SK-N-SH treated with all-trans-retinoic acid at 6 μM for 48 hours (cell line): ENCODE data around the gene PLOD2.

Experiments
- ATAC-seq: fragments of 200-7000 bp; cut with Tn5 transposase; 3 replicates; pipeline ENCODE4 v1.9.1; 2020; ENCODE audit warnings: mild to moderate bottlenecking, moderate library complexity
- ARNTL ChIP-seq: fragments of 450-650 bp; formaldehyde crosslinking; IDR thresholded peaks from 2 replicates; pipeline ENCODE4 v1.5.0; 2020; ENCODE audit warnings: low read depth, mild to moderate bottlenecking, moderate library complexity, borderline replicate concordance
- CREB5 ChIP-seq: fragments of 250-450 bp; sonication (Bioruptor Pico); IDR thresholded peaks from 2 replicates; pipeline ENCODE4 v1.5.1; 2020; ENCODE audit warnings: low read depth, mild to moderate bottlenecking, moderate library complexity
- CSDC2 ChIP-seq: fragments of 250-450 bp; sonication (Bioruptor Pico); IDR thresholded peaks from 2 replicates; pipeline ENCODE4 v1.5.0; 2020; ENCODE audit warnings: mild to moderate bottlenecking, moderate library complexity
- ESRRG ChIP-seq: fragments of 250-450 bp; sonication (Bioruptor Pico); IDR thresholded peaks from 2 replicates; pipeline ENCODE4 v1.6.1; 2021; ENCODE audit warnings: mild to moderate bottlenecking
- GLIS3 ChIP-seq: fragments of 250-450 bp; sonication (Bioruptor Pico); IDR thresholded peaks from 2 replicates; pipeline ENCODE4 v1.5.0; 2020; ENCODE audit warnings: mild to moderate bottlenecking, moderate library complexity
- ISL1 ChIP-seq: fragments of 250-450 bp; sonication (Bioruptor Pico); IDR thresholded peaks from 2 replicates; pipeline ENCODE4 v2.1.2; 2022; ENCODE audit warnings: mild to moderate bottlenecking, moderate library complexity
- OSR1 ChIP-seq: fragments of 250-450 bp; sonication (Bioruptor Pico); IDR thresholded peaks from 2 replicates; pipeline ENCODE4 v1.8.0; 2022; ENCODE audit warnings: moderate library complexity, mild to moderate bottlenecking, inconsistent platforms
- PATZ1 ChIP-seq: fragments of 250-450 bp; sonication (Bioruptor Pico); IDR thresholded peaks from 2 replicates; pipeline ENCODE4 v1.8.0; 2020; ENCODE audit warnings: mild to moderate bottlenecking, moderate library complexity, borderline replicate concordance
- POU6F1 ChIP-seq: fragments of 250-450 bp; sonication (Bioruptor Pico); IDR thresholded peaks from 2 replicates; pipeline ENCODE4 v1.8.0; 2021; ENCODE audit warnings: low read depth, mild to moderate bottlenecking, moderate library complexity, borderline replicate concordance
- PPARA ChIP-seq: fragments of 250-450 bp; sonication (Bioruptor Pico); IDR thresholded peaks from 2 replicates; pipeline ENCODE4 v1.5.0; 2020; ENCODE audit warnings: mild to moderate bottlenecking, borderline replicate concordance
- RARB ChIP-seq: fragments of 250-450 bp; sonication (Bioruptor Pico); IDR thresholded peaks from 2 replicates; pipeline ENCODE4 v1.8.0; 2021; ENCODE audit warnings: mild to moderate bottlenecking, moderate library complexity
- TCF4 ChIP-seq: fragments of 250-450 bp; sonication (Bioruptor Pico); IDR thresholded peaks from 2 replicates; pipeline ENCODE4 v1.8.0; 2021; ENCODE audit warnings: mild to moderate bottlenecking, moderate library complexity, borderline replicate concordance
- TSHZ2 ChIP-seq: fragments of 250-450 bp; sonication (Bioruptor Pico); IDR thresholded peaks from 2 replicates; pipeline ENCODE4 v1.5.0; 2020; ENCODE audit warnings: mild to moderate bottlenecking, moderate library complexity
- ZC3H10 ChIP-seq: fragments of 250-450 bp; sonication (Bioruptor Pico); IDR thresholded peaks from 2 replicates; pipeline ENCODE4 v1.5.1; 2021; ENCODE audit warnings: mild to moderate bottlenecking, moderate library complexity
- ZFP3 ChIP-seq: fragments of 250-450 bp; sonication (Bioruptor Pico); IDR thresholded peaks from 2 replicates; pipeline ENCODE4 v1.5.0; 2020; ENCODE audit warnings: mild to moderate bottlenecking, moderate library complexity
- ZFP30 ChIP-seq: fragments of 450-650 bp; formaldehyde crosslinking; IDR thresholded peaks from 2 replicates; pipeline ENCODE4 v1.5.0; 2022; ENCODE audit warnings: mild to moderate bottlenecking, moderate library complexity
- ZNF565 ChIP-seq: fragments of 450-650 bp; formaldehyde crosslinking; conservative IDR thresholded peaks from 2 replicates; pipeline ENCODE4 v1.5.0; 2020; ENCODE audit warnings: low read depth, mild to moderate bottlenecking, moderate library complexity
- ZNF8 ChIP-seq: fragments of 450-650 bp; formaldehyde crosslinking; IDR thresholded peaks from 2 replicates; pipeline ENCODE4 v1.5.0; 2020; ENCODE audit warnings: mild to moderate bottlenecking, moderate library complexity

PLOD2 gene

GRCh38 chr3:146101538-146101937 lies 59.4 kb downstream of the PLOD2 start:
- no peak for ATAC-seq

GRCh38 chr3:146100825-146101444 lies 60.0 kb downstream of the PLOD2 start:
- TF ChIP-seq ARNTL, result no peak
- no peak for TF ChIP-seq TSHZ2 (CRISPR knock-in tag)
- no peak for TF ChIP-seq ESRRG
- no peak for TF ChIP-seq TCF4 (CRISPR knock-in tag)
- no peak for TF ChIP-seq GLIS3
- no peak for TF ChIP-seq ZNF8 (CRISPR knock-in tag)
- no peak for TF ChIP-seq POU6F1 (CRISPR knock-in tag)
- no peak for TF ChIP-seq ZC3H10
- ATAC-seq, result no peak

More at GRCh38 chr3:146101538-146101937, 59.4 kb downstream of the PLOD2 start:
- TF ChIP-seq ZFP3 (CRISPR knock-in tag) (no peak), PATZ1 (CRISPR knock-in tag) (no peak)

GRCh38 chr3:146100180-146100579 lies 60.8 kb downstream of the PLOD2 start:
- ATAC-seq, result no peak
- TF ChIP-seq ZC3H10 (no peak), GLIS3 (no peak), TCF4 (CRISPR knock-in tag) (no peak), PATZ1 (CRISPR knock-in tag) (no peak), CSDC2 (CRISPR knock-in tag) (no peak), ZFP30 (CRISPR knock-in tag) (no peak), ZNF565 (CRISPR knock-in tag) (no peak)

- ATAC-seq, result no peak
- TF ChIP-seq RARB (no peak), CREB5 (no peak), POU6F1 (CRISPR knock-in tag) (no peak), PATZ1 (CRISPR knock-in tag) (no peak), CSDC2 (CRISPR knock-in tag) (no peak), ESRRG (no peak), ZC3H10 (no peak), ZNF565 (CRISPR knock-in tag) (no peak), TCF4 (CRISPR knock-in tag) (no peak), PPARA (CRISPR knock-in tag) (no peak), ZFP3 (CRISPR knock-in tag) (no peak), OSR1 (no peak), TSHZ2 (CRISPR knock-in tag) (no peak), ZNF8 (CRISPR knock-in tag) (no peak), ISL1 (CRISPR knock-in tag) (no peak)
These were observed 61.7 kb downstream of the PLOD2 start for GRCh38 chr3:146099316-146099715.
